Heart left ventricle (tissue), 13 donors: Measurements from ENCODE around the gene NFASC.

Experiments used
- POLR2A ChIP-seq, 2 donors: fragments of 450-650 bp; IDR thresholded peaks; one replicate each; pipeline ENCODE4 v1.6.1; 2017; ENCODE audit warnings: antibody characterized with exemption in 2 of 2, mild to moderate bottlenecking in 2 of 2, moderate library complexity in 2 of 2
- TF ChIP-seq, protein P1 (sequence below), 12 donors: fragments of 200-600 bp; sonication (generic) in 4 of 12; IDR thresholded peaks; one replicate each; pipeline versions ENCODE4 v1.5.0 to v1.8.0; 2018 to 2022; ENCODE audit warnings: antibody characterized with exemption in 12 of 12, mild to moderate bottlenecking in 5 of 12
- donor health status: ischemic (EF 13 %, LVEDD 7.1; RV severe dilation, severe dysfunction).
- donor health status: DM: no; HTN: yes; CAD: no.
- donor health status: DM: no; HTN: no; CAD: no.
- donor health status: ischemic (EF 25% LVEDD 6.9; RV normal size, moderate dysfunction).
- donor health status: ischemic (EF 25% LVEDD 5.7; RV mildly dilated, moderate dysfunction).
- donor health status: ischemic (EF 35%, LVEDD 5.7; RV mildly dilated, moderate dysfunction).
- donor health status: nonischemic (EF 11% LVEDD 7.7; RV severe dilation, severe dysfunction).
- donor health status: DM: yes; HTN: yes; CAD: no.
- donor health status: PGD.
- donor health status: ischemic (EF 29% LVEDD 5.4; RV normal size, mild dysfunction).
- donor health status: nonischemic (EF 23%, LVEDD 6.1; RV moderate dilation, normal function).

DNA sequence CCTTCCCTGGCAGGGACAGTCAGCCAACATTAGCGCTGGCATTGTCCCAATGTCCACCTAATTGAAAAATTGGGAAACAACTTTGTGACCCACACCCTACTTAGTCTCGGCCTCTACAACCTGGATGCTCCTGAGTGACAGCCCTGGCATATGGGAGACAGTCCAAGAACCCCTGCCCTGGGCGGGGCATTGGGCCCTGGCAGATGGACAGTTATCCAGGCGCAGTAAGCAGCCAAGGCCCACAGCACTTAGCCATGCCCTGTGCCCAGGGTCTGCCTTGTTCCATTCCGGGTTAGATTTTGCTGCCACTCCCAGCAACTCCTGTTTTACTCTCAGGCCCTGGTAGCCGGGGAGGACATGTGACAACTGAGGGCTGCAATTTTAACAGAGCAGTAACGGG, 50.3 kb downstream of the NFASC start:
- TF ChIP-seq, protein P1, sequence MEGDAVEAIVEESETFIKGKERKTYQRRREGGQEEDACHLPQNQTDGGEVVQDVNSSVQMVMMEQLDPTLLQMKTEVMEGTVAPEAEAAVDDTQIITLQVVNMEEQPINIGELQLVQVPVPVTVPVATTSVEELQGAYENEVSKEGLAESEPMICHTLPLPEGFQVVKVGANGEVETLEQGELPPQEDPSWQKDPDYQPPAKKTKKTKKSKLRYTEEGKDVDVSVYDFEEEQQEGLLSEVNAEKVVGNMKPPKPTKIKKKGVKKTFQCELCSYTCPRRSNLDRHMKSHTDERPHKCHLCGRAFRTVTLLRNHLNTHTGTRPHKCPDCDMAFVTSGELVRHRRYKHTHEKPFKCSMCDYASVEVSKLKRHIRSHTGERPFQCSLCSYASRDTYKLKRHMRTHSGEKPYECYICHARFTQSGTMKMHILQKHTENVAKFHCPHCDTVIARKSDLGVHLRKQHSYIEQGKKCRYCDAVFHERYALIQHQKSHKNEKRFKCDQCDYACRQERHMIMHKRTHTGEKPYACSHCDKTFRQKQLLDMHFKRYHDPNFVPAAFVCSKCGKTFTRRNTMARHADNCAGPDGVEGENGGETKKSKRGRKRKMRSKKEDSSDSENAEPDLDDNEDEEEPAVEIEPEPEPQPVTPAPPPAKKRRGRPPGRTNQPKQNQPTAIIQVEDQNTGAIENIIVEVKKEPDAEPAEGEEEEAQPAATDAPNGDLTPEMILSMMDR (IDR thresholded peaks at IDR 0.05): no peak
- TF ChIP-seq POLR2A (IDR thresholded peaks at IDR 0.05): no peak
